ENCODE data around the gene SUPV3L1. TPM values are rescaled to one million over a fixed set of nuclear protein-coding genes. Genes with fewer than 3 reads are reported as not detected.

SUPV3L1 gene
- total RNA-seq, 1 experiment from 2014 or later: 57.3 TPM

- no peak overlapping the region for H2AFZ ChIP-seq (ENCODE audit: low read length)
These were observed 62.8 kb downstream of the SUPV3L1 start for GRCh38 chr10:69242852-69243212.

More at GRCh38 chr10:69242852-69243212, 62.8 kb downstream of the SUPV3L1 start:
- peaks cover 15 to 16% of the 10 kb centered on the region in 2 experiments for H3K4me1 Mint-ChIP-seq
- Histone ChIP-seq H4K5ac (ENCODE audit: insufficient read length, low read depth, low read length) (no peak overlapping the region), H3K4me1 (ENCODE audit: insufficient read depth, low read length) (no peaks in the 10 kb centered on the region), H2BK20ac (ENCODE audit: low read depth, low read length, poor library complexity, severe bottlenecking) (no peak overlapping the region), H3K79me1 (ENCODE audit: insufficient read depth, low read depth, low read length, poor library complexity, severe bottlenecking) (no peaks in the 10 kb centered on the region), H4K20me1 (ENCODE audit: control insufficient read depth, insufficient read depth, insufficient read length) (no peaks in the 10 kb centered on the region), H3K9me3 (ENCODE audit: control insufficient read depth, low read depth, low read length) (no peaks in the 10 kb centered on the region), H3K27ac (ENCODE audit: insufficient read length, low read depth, low read length) (no peak overlapping the region), H4K8ac (replicated peaks; ENCODE audit: insufficient read length, low read depth, low read length) (no peak overlapping the region), H3K79me2 (ENCODE audit: insufficient read depth, low read length) (no peaks in the 10 kb centered on the region), H3K9ac (ENCODE audit: extremely low read depth, insufficient read length, low read length) (no peak overlapping the region), H3K23ac (ENCODE audit: insufficient read length, low read depth, low read length) (no peak overlapping the region), H2BK15ac (ENCODE audit: low read depth, low read length) (no peak overlapping the region), H3K56ac (ENCODE audit: insufficient read length, low read depth, low read length) (no peak overlapping the region), H3T11ph (ENCODE audit: low read length) (no peak overlapping the region), H2BK120ac (ENCODE audit: low read depth, low read length, poor library complexity, severe bottlenecking) (no peak overlapping the region), H4K91ac (ENCODE audit: insufficient read length, low read depth, low read length) (no peak overlapping the region), H3K4ac (ENCODE audit: low read depth, low read length) (no peak overlapping the region), H2BK12ac (ENCODE audit: insufficient read length, low read depth, low read length) (no peak overlapping the region), H3K27me3 (ENCODE audit: insufficient read depth, low read length) (no peaks in the 10 kb centered on the region), H2AK5ac (ENCODE audit: insufficient read length, low read length) (no peak overlapping the region), H3K14ac (ENCODE audit: insufficient read depth, low read length) (no peak overlapping the region), H3K4me2 (ENCODE audit: insufficient read depth, insufficient read length, low read length) (no peak overlapping the region), H2BK5ac (ENCODE audit: insufficient read length, low read length) (no peak overlapping the region), H3K18ac (ENCODE audit: insufficient read length, low read depth, low read length) (no peak overlapping the region), H3K23me2 (ENCODE audit: insufficient read length, low read depth, low read length, poor library complexity, severe bottlenecking) (no peaks in the 10 kb centered on the region)
- no CpG with 5 or more reads among the region's 5 CpGs for WGBS (ENCODE audit: extremely low coverage, insufficient read length, low lambda C conversion rate)
- no peak overlapping the region for H3K27ac Mint-ChIP-seq
- H3K27me3 Mint-ChIP-seq (ENCODE audit: low read depth): peaks cover 6% of the 10 kb centered on the region
- H3K9me3 Mint-ChIP-seq: no peaks in the 10 kb centered on the region
- no peak overlapping the region for H3K4me3 Mint-ChIP-seq
- TF ChIP-seq, protein P1, sequence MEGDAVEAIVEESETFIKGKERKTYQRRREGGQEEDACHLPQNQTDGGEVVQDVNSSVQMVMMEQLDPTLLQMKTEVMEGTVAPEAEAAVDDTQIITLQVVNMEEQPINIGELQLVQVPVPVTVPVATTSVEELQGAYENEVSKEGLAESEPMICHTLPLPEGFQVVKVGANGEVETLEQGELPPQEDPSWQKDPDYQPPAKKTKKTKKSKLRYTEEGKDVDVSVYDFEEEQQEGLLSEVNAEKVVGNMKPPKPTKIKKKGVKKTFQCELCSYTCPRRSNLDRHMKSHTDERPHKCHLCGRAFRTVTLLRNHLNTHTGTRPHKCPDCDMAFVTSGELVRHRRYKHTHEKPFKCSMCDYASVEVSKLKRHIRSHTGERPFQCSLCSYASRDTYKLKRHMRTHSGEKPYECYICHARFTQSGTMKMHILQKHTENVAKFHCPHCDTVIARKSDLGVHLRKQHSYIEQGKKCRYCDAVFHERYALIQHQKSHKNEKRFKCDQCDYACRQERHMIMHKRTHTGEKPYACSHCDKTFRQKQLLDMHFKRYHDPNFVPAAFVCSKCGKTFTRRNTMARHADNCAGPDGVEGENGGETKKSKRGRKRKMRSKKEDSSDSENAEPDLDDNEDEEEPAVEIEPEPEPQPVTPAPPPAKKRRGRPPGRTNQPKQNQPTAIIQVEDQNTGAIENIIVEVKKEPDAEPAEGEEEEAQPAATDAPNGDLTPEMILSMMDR (conservative IDR thresholded peaks at IDR 0.05): no peak
- DNase-seq: no peak
- H3K36me3 Mint-ChIP-seq (ENCODE audit: insufficient read depth in 1 of 3, low read depth in 3 of 3): no peaks in the 10 kb centered on the region

All from H9 (cell line).